H4 (cell line): ENCODE data around the gene PMS2. TPM values are rescaled to one million over a fixed set of nuclear protein-coding genes. Genes with fewer than 3 reads are reported as not detected.

Source experiments
- total RNA-seq: library from RNA; depleted of rRNA; stranded (reverse); fragments of >200 nt; shearing (Covaris generic); gene quantifications from 2 replicates; pipeline ENCODE4 v1.2.3, GENCODE V29; 2014; rRNA removed

The PMS2 gene
- total RNA-seq, 1 experiment from 2014 or later: 36.3 TPM

Other genes starting within 250 kb of the PMS2 start
- 60.5 and 65.4 TPM in 2 replicates for gene RNF216, start 227.4 kb downstream of the PMS2 start, total RNA-seq
- gene OCM, start 128.3 kb downstream of the PMS2 start, total RNA-seq: not detected in 2 replicates
- gene CCZ1, start 110.3 kb downstream of the PMS2 start, total RNA-seq: 207 and 210 TPM in 2 replicates
- not detected in 2 replicates for gene RSPH10B, start 38.4 kb downstream of the PMS2 start, total RNA-seq
- gene AIMP2, start 223 bp upstream of the PMS2 start, total RNA-seq: 288 and 294 TPM in 2 replicates
- 1.3 TPM in 1 of 2 replicates, not detected in the other for gene ANKRD61, start 22.3 kb upstream of the PMS2 start, total RNA-seq
- gene EIF2AK1, start 50.1 kb upstream of the PMS2 start, total RNA-seq: 279 and 301 TPM in 2 replicates
- gene USP42, start 95.9 kb upstream of the PMS2 start, total RNA-seq: 11.9 and 14.4 TPM in 2 replicates